HepG2 (cell line): Measurements from ENCODE around the gene ARPC1B. TPM values are rescaled to one million over a fixed set of nuclear protein-coding genes. Genes with fewer than 3 reads are reported as not detected.
A peak's percentile ranks its signal among the peaks of the same experiment; 100 is the strongest.

Experiments used
- ATAC-seq: fragments of 200-7000 bp; cut with Tn5 transposase; 3 replicates; pipeline ENCODE4 v1.9.1; 2020; ENCODE audit warnings: mild to moderate bottlenecking, moderate library complexity
- BruUV-seq: library from RNA; stranded (reverse); fragments of 400-500 nt; replicated peaks from 2 replicates; lab custom pipeline; 2021; lab: Mats Ljungman, UMichigan
- CTCF ChIA-PET: fragments of 300-600 bp; formaldehyde crosslinking; extraction: SDS; loops from one replicate; lab custom pipeline; 2021; ENCODE audit warnings: low total read pairs, inconsistent platforms, low intra/inter-chr PET ratio; lab: Yijun Ruan, JAX
- POLR2A ChIA-PET: fragments of 350-600 bp; sonication (Branson Sonifier 250); formaldehyde crosslinking; loops from one replicate; lab custom pipeline; 2020; ENCODE audit warnings: antibody characterized with exemption, inconsistent platforms; lab: Yijun Ruan, JAX
- DNase-seq: peaks from one replicate; pipeline ENCODE4 v3.0.0-alpha.2; 2015; ENCODE audit warnings: low spot score
- FAIRE-seq: peaks from 3 replicates; lab custom pipeline; 2011; peaks lifted over from hg19 to GRCh38; lab: Jason Lieb, UNC
- H2AFZ ChIP-seq: one replicate; pipeline ENCODE4 v1.6.1; 2011; ENCODE audit warnings: low read length, inconsistent platforms
- H3K27ac ChIP-seq: fragments of 300-600 bp; 3 replicates; pipeline ENCODE4 v1.8.0; 2011; ENCODE audit warnings: mixed run types, mild to moderate bottlenecking, mixed read lengths, low read length, inconsistent platforms; ENCODE audit not compliant: insufficient read depth; ENCODE audit errors: extremely low read length
- H3K27me3 ChIP-seq, 2 experiments: fragments of 200-600 bp in 1 of 2; 2 replicates in 1 of 2; 3 replicates in 1 of 2; pipeline versions ENCODE4 v1.6.0 to v1.8.0; 2011; ENCODE audit warnings: low read length in 2 of 2, mild to moderate bottlenecking in 2 of 2, moderate library complexity in 2 of 2, inconsistent platforms in 1 of 2; ENCODE audit not compliant: insufficient read depth in 2 of 2, control insufficient read depth in 1 of 2
- H3K36me3 ChIP-seq, 2 experiments: fragments of 200-600 bp in 1 of 2; replicated peaks in 1 of 2; 2 replicates in 1 of 2; 3 replicates in 1 of 2; pipeline versions ENCODE4 v1.5.1 to v1.8.0; 2011; ENCODE audit warnings: low read length in 2 of 2, inconsistent platforms in 1 of 2; ENCODE audit not compliant: insufficient read depth in 2 of 2, control insufficient read depth in 1 of 2
- H3K4me1 ChIP-seq: 2 replicates; pipeline ENCODE4 v1.5.1; 2012; ENCODE audit warnings: low read length, inconsistent platforms; ENCODE audit not compliant: insufficient read depth
- H3K4me2 ChIP-seq: 2 replicates; pipeline ENCODE4 v1.6.0; 2011; ENCODE audit warnings: low read depth, low read length, inconsistent platforms
- H3K4me3 ChIP-seq, 3 experiments: fragments of 200-600 bp in 1 of 3; sonication (generic), shearing (Covaris generic) in 1 of 3; replicated peaks in 1 of 3; 2 replicates each; pipeline ENCODE4 v1.5.1; 2011 to 2016; ENCODE audit warnings: low read length in 3 of 3, inconsistent platforms in 2 of 3, low read depth in 2 of 3, mild to moderate bottlenecking in 2 of 3, control low read depth in 1 of 3, mixed read lengths in 1 of 3; ENCODE audit not compliant: insufficient read depth in 1 of 3
- H3K79me2 ChIP-seq: one replicate; pipeline ENCODE4 v1.6.1; 2011; ENCODE audit warnings: low read length, inconsistent platforms; ENCODE audit not compliant: insufficient read depth
- H3K9ac ChIP-seq: 2 replicates; pipeline ENCODE4 v1.6.0; 2011; ENCODE audit warnings: mild to moderate bottlenecking, low read depth, low read length, inconsistent platforms; ENCODE audit not compliant: insufficient read depth
- H3K9me3 ChIP-seq: 2 replicates; pipeline ENCODE4 v1.5.1; 2012; ENCODE audit warnings: mild to moderate bottlenecking, low read length
- H4K20me1 ChIP-seq: 2 replicates; pipeline ENCODE4 v1.6.0; 2011; ENCODE audit warnings: inconsistent platforms, mild to moderate bottlenecking, low read length, moderate library complexity; ENCODE audit not compliant: insufficient read depth
- AGO2 ChIP-seq: fragments of 200-400 bp; formaldehyde crosslinking; optimal IDR thresholded peaks from 2 replicates; pipeline ENCODE3; 2017; ENCODE audit warnings: mild to moderate bottlenecking, low read depth, low read length, moderate library complexity
- NONO ChIP-seq, 2 experiments: fragments of 450-650 bp in 1 of 2; sonication (generic) in 1 of 2; formaldehyde crosslinking in 1 of 2; IDR thresholded peaks in 1 of 2; conservative IDR thresholded peaks in 1 of 2; 2 replicates each; pipeline versions ENCODE4 v1.6.1 to v1.8.0; 2017 to 2022; ENCODE audit warnings: mild to moderate bottlenecking in 1 of 2, missing genetic modification reagents in 1 of 2, moderate library complexity in 1 of 2
- RBM22 ChIP-seq: fragments of 200-400 bp; formaldehyde crosslinking; optimal IDR thresholded peaks from 2 replicates; pipeline ENCODE3; 2017; ENCODE audit warnings: mild to moderate bottlenecking, low read length, moderate library complexity
- SP4 ChIP-seq: sonication (generic); formaldehyde crosslinking; IDR thresholded peaks from 2 replicates; pipeline ENCODE4 v1.8.1; 2023; ENCODE audit warnings: mild to moderate bottlenecking, missing genetic modification reagents
- STAG1 ChIP-seq: sonication (generic); formaldehyde crosslinking; IDR thresholded peaks from 2 replicates; pipeline ENCODE4 v1.4.0; 2020; ENCODE audit warnings: missing genetic modification reagents
- ZNF446 ChIP-seq: sonication (generic); formaldehyde crosslinking; IDR thresholded peaks from 2 replicates; pipeline ENCODE4 v1.5.0; 2020; ENCODE audit warnings: mild to moderate bottlenecking, missing genetic modification reagents
- ZNF562 ChIP-seq: sonication (generic); formaldehyde crosslinking; IDR thresholded peaks from 2 replicates; pipeline ENCODE4 v1.8.0; 2022; ENCODE audit warnings: missing genetic modification reagents, borderline replicate concordance
- WGBS: methylation state at CpG from one replicate; pipeline ENCODE4 v1.1.6; 2017; ENCODE audit warnings: low lambda C conversion rate; 5-methylcytosine and 5-hydroxymethylcytosine counted together
- in situ Hi-C: cut with HindIII; loops from 2 replicates; pipeline ENCODE4 v1.10.0; 2017; ENCODE audit warnings: low pct_unique_long_range_greater_than_20kb; ENCODE audit not compliant: extremely low pct_ligation_motif_present
- intact Hi-C: fragments of 100-400 bp; cut with micrococcal nuclease; formaldehyde crosslinking; loops from one replicate; pipeline ENCODE4 v1.10.0; 2022; ENCODE audit not compliant: unreplicated experiment
- polyA plus RNA-seq, 8 experiments: library from polyadenylated mRNA; depleted of rRNA in 3 of 8; stranded (reverse) in 7 of 8; unstranded in 1 of 8; fragments of >200 nt; fragmentation: Illumina TruSeq in 4 of 8; extraction: Trizol in 4 of 8; gene quantifications; 2 replicates each; pipeline versions ENCODE4 v1.2.1 to v1.2.3, GENCODE V29; 2011 to 2016; ENCODE audit warnings: low read depth in 4 of 8, missing spikeins in 1 of 8, mixed read lengths in 1 of 8; ENCODE audit not compliant: insufficient read depth in 1 of 8
- total RNA-seq, 5 experiments: library from RNA; depleted of rRNA; stranded (reverse); fragments of >200 nt; fragmentation: Illumina TruSeq; extraction: Trizol; gene quantifications; 2 replicates each; pipeline ENCODE4 v1.2.3, GENCODE V29; 2016; ENCODE audit warnings: low read depth in 1 of 5
- TF ChIP-seq, protein P1 (sequence below): sonication (generic); formaldehyde crosslinking; IDR thresholded peaks from 2 replicates; pipeline ENCODE4 v1.8.1; 2022; ENCODE audit warnings: mild to moderate bottlenecking, missing genetic modification reagents
- TF ChIP-seq, protein P2 (sequence below): sonication (generic); formaldehyde crosslinking; IDR thresholded peaks from 2 replicates; pipeline ENCODE4 v1.5.0; 2020; ENCODE audit warnings: missing genetic modification reagents, mild to moderate bottlenecking, borderline replicate concordance
- TF ChIP-seq, protein P3 (sequence below): sonication (generic); formaldehyde crosslinking; IDR thresholded peaks from 2 replicates; pipeline ENCODE4 v1.5.0; 2020; ENCODE audit warnings: mild to moderate bottlenecking, missing genetic modification reagents, moderate library complexity

ARPC1B gene
- total and polyA plus RNA-seq, 2 of the 13 experiments (the other 11 are each of a cell fraction or from before 2014, with no cell fraction given) = 72.9 to 89.1 TPM

DNA sequence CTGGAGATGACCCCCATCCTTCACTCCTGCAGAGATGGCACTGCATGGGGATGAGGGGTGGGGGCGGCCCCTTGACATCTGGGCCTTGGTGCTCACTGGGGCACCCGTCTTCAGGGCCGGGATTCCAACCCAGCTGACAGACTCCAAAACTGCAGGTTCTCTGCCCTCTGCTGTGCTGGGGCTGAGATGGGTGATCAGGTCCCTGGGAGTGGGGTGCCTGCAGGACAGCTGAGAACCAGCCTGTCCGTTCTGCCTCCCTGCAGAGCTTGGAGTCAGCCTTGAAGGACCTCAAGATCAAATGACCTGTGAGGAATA lies 19.6 kb downstream of the ARPC1B start:
- H3K4me1 ChIP-seq = no peaks in the 10 kb centered on the region
- H3K9me3 ChIP-seq = no peaks in the 10 kb centered on the region
- no peaks in the 10 kb centered on the region for H3K27me3 ChIP-seq
- DNase-seq = no peak
- H2AFZ ChIP-seq = no peak overlapping the region
- ATAC-seq = no peak
- no peaks in the 10 kb centered on the region for H4K20me1 ChIP-seq
- H3K9ac ChIP-seq = no peak overlapping the region
- WGBS = 100% methylated on average over 1 of the region's 4 CpGs
- intact Hi-C loops = no loop called here
- no peak overlapping the region for H3K4me3 ChIP-seq
- BruUV-seq = no TSS peak
- ChIA-PET CTCF (no interaction called here), POLR2A (no interaction called here)
- H3K27ac ChIP-seq = no peak overlapping the region
- no peaks in the 10 kb centered on the region for H3K79me2 ChIP-seq
- TF ChIP-seq SP4 (CRISPR knock-in tag) (no peak), NONO (IDR thresholded peaks at IDR 0.05) (no peak), NONO (CRISPR knock-in tag; conservative IDR thresholded peaks at IDR 0.05) (no peak), AGO2 (peak; percentile 23)
- TF ChIP-seq, protein P1, sequence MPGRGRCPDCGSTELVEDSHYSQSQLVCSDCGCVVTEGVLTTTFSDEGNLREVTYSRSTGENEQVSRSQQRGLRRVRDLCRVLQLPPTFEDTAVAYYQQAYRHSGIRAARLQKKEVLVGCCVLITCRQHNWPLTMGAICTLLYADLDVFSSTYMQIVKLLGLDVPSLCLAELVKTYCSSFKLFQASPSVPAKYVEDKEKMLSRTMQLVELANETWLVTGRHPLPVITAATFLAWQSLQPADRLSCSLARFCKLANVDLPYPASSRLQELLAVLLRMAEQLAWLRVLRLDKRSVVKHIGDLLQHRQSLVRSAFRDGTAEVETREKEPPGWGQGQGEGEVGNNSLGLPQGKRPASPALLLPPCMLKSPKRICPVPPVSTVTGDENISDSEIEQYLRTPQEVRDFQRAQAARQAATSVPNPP (CRISPR knock-in tag) = no peak
- peaks cover 24 to 78% of the 10 kb centered on the region in 2 experiments for H3K36me3 ChIP-seq
- FAIRE-seq = no peak
- no peak overlapping the region for H3K4me2 ChIP-seq
- in situ Hi-C loops = no loop called here

DNA sequence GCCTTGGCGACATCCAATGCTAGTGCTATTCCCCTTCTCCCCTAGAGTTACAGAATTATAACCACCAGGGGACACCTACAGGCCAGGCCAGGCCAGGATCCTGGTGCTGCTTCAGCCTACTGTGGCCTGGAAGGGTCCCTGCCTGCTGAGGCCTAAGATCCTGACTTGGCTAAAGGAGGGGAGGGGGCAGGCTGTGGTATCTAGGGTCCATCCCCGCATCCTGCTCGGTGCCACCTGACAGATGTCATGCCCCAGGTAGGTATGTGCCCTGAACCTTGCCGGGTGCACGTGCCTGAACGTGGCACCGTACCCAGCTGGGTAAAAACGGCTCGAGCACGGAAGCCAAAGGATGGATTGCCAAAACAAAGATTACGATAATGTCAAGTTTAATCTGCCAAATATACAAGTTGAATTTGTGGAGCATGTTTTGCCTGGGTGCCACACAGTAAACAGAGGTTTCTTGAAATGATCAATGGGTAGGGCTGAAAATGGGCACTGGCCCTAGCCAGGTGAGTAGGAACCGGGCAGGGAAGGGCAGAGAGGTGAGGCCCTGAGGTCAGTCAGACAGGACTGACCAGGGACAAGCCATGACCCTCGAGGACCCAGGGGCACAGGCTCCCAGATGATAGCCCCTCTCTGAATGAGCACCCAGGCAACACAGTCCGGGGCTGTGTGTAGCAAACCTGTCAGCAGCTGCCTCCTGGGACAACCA lies 21.2 kb downstream of the ARPC1B start:
- in situ Hi-C loops = no loop called here
- Histone ChIP-seq H3K36me3 (peaks cover 35 to 83% of the 10 kb centered on the region in 2 experiments), H3K9me3 (no peaks in the 10 kb centered on the region), H2AFZ (no peak overlapping the region), H4K20me1 (no peaks in the 10 kb centered on the region), H3K4me3 (no peak overlapping the region), H3K27me3 (no peaks in the 10 kb centered on the region), H3K4me2 (no peak overlapping the region), H3K27ac (no peak overlapping the region), H3K4me1 (no peaks in the 10 kb centered on the region), H3K79me2 (no peaks in the 10 kb centered on the region), H3K9ac (no peak overlapping the region)
- FAIRE-seq = no peak
- peak; percentile 47 for ATAC-seq
- no peak for DNase-seq
- ChIA-PET POLR2A (interaction anchor here (1.9 kb wide), 1 partner anchor 13 kb away, joined by 7 read pairs; the partner anchor contains the start of genes BUD31 and PDAP1), CTCF (no interaction called here)
- 96% methylated on average over 12 of the region's 14 CpGs for WGBS
- BruUV-seq = TSS peak; percentile 74
- intact Hi-C loops = no loop called here
- TF ChIP-seq RBM22 = peak; percentile 74
- TF ChIP-seq ZNF446 = no peak
- no peak for TF ChIP-seq ZNF562
- TF ChIP-seq, protein P2, sequence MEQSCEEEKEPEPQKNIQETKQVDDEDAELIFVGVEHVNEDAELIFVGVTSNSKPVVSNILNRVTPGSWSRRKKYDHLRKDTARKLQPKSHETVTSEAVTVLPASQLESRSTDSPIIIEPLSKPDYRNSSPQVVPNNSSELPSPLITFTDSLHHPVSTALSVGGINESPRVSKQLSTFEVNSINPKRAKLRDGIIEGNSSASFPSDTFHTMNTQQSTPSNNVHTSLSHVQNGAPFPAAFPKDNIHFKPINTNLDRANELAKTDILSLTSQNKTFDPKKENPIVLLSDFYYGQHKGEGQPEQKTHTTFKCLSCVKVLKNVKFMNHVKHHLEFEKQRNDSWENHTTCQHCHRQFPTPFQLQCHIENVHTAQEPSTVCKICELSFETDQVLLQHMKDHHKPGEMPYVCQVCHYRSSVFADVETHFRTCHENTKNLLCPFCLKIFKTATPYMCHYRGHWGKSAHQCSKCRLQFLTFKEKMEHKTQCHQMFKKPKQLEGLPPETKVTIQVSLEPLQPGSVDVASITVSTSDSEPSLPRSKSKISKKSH (CRISPR knock-in tag) = no peak
- TF ChIP-seq AGO2 = peak; percentile 46
- 0 out of 2 replicates have a peak, but pooled peaks have one; percentile 13 for TF ChIP-seq STAG1 (CRISPR knock-in tag)
- TF ChIP-seq, protein P3, sequence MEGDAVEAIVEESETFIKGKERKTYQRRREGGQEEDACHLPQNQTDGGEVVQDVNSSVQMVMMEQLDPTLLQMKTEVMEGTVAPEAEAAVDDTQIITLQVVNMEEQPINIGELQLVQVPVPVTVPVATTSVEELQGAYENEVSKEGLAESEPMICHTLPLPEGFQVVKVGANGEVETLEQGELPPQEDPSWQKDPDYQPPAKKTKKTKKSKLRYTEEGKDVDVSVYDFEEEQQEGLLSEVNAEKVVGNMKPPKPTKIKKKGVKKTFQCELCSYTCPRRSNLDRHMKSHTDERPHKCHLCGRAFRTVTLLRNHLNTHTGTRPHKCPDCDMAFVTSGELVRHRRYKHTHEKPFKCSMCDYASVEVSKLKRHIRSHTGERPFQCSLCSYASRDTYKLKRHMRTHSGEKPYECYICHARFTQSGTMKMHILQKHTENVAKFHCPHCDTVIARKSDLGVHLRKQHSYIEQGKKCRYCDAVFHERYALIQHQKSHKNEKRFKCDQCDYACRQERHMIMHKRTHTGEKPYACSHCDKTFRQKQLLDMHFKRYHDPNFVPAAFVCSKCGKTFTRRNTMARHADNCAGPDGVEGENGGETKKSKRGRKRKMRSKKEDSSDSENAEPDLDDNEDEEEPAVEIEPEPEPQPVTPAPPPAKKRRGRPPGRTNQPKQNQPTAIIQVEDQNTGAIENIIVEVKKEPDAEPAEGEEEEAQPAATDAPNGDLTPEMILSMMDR (CRISPR knock-in tag) = peak; percentile 25
